ENCODE measurements around the gene P2RY2. TPM values are rescaled to one million over a fixed set of nuclear protein-coding genes. Genes with fewer than 3 reads are reported as not detected.

The P2RY2 gene
- polyA plus RNA-seq, 1 of the 3 experiments (the other 2 are of a cell fraction): 0.12 TPM

DNA sequence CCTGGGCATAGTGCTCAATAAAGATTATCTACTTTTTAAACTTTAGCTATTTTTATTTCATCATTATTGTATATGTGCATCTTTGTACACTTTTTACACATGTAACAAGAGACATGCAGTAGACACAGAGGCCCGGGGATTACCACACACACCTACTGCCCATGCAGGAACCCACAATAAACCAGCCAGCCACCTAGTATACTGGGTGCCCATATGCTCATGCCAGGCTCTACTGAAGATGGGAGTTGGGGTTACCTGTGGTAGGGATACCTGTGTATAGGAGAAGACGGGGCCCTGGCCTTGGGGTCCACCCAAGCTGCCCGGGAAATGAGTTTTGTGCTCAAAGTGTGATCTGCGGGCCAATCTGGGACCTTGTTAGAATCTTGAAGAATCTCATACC lies 31.2 kb upstream of the P2RY2 start:
- Histone ChIP-seq H3K27me3 (ENCODE audit: insufficient read depth) (no peaks in the 10 kb centered on the region), H3K9me2 (no peaks in the 10 kb centered on the region), H3K9me3 (no peaks in the 10 kb centered on the region), H3K9ac (no peak overlapping the region), H3K4me2 (no peak overlapping the region), H3K36me3 (replicated peaks in 1 of 2; ENCODE audit: control insufficient read depth in 1 of 2, insufficient read depth in 2 of 2, low read length in 1 of 2) (no peaks in the 10 kb centered on the region), H3F3A (replicated peaks; ENCODE audit: insufficient read depth) (peaks cover 11% of the 10 kb centered on the region), H3K79me2 (ENCODE audit: insufficient read depth) (no peaks in the 10 kb centered on the region), H2AFZ (ENCODE audit: low read depth) (no peak overlapping the region), H4K20me1 (ENCODE audit: insufficient read depth) (no peaks in the 10 kb centered on the region), H3K4me3 (ENCODE audit: low read depth in 2 of 2, low read length in 1 of 2) (no peak overlapping the region), H3K4me1 (ENCODE audit: control insufficient read depth in 1 of 2, insufficient read depth in 2 of 2, low read depth in 1 of 2, low read length in 1 of 2) (peaks cover 0 to 12% of the 10 kb centered on the region in 2 experiments; a peak in 3 of 4 replicates), H3K27ac (ENCODE audit: low read depth in 2 of 2, low read length in 1 of 2) (no peak overlapping the region)
- WGBS (ENCODE audit: low lambda C conversion rate): 59% methylated on average over 4 of the region's 4 CpGs
- ChIA-PET POLR2A (no interaction called here), CTCF (interaction anchor here (0.8 to 7.9 kb wide), 12 partner anchors 26 to 462 kb away, joined by 3 to 109 read pairs (median 8); no protein-coding TSS in a partner anchor)
- DNase-seq: no peak
- TF ChIP-seq ELF1 (IDR thresholded peaks at IDR 0.05) (no peak), NRF1 (IDR thresholded peaks at IDR 0.05; ENCODE audit: low read depth, low read length) (no peak), IRF3 (IDR thresholded peaks at IDR 0.05; ENCODE audit: low read depth, low read length) (no peak), TEAD4 (IDR thresholded peaks at IDR 0.05; ENCODE audit: borderline replicate concordance, insufficient read depth) (no peak), EP300 (IDR thresholded peaks at IDR 0.05; ENCODE audit: borderline replicate concordance in 1 of 2, low read depth in 1 of 2, low read length in 1 of 2) (no peak), MXI1 (IDR thresholded peaks at IDR 0.05; ENCODE audit: low read depth, low read length) (no peak), GATA2 (CRISPR knock-in tag; IDR thresholded peaks at IDR 0.05) (no peak), USF1 (IDR thresholded peaks at IDR 0.05; ENCODE audit: borderline replicate concordance, low read depth) (no peak)
- TF ChIP-seq, protein P1, sequence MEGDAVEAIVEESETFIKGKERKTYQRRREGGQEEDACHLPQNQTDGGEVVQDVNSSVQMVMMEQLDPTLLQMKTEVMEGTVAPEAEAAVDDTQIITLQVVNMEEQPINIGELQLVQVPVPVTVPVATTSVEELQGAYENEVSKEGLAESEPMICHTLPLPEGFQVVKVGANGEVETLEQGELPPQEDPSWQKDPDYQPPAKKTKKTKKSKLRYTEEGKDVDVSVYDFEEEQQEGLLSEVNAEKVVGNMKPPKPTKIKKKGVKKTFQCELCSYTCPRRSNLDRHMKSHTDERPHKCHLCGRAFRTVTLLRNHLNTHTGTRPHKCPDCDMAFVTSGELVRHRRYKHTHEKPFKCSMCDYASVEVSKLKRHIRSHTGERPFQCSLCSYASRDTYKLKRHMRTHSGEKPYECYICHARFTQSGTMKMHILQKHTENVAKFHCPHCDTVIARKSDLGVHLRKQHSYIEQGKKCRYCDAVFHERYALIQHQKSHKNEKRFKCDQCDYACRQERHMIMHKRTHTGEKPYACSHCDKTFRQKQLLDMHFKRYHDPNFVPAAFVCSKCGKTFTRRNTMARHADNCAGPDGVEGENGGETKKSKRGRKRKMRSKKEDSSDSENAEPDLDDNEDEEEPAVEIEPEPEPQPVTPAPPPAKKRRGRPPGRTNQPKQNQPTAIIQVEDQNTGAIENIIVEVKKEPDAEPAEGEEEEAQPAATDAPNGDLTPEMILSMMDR (IDR thresholded peaks at IDR 0.05): no peak

GRCh38 chr11:73187854-73188253 lies 30.2 kb upstream of the P2RY2 start:
- Histone ChIP-seq H3K27me3 (ENCODE audit: insufficient read depth) (no peaks in the 10 kb centered on the region), H3K36me3 (replicated peaks in 1 of 2; ENCODE audit: control insufficient read depth in 1 of 2, insufficient read depth in 2 of 2, low read length in 1 of 2) (no peaks in the 10 kb centered on the region), H2AFZ (ENCODE audit: low read depth) (no peak overlapping the region), H3K4me3 (ENCODE audit: low read depth in 2 of 2, low read length in 1 of 2) (no peak overlapping the region), H3K27ac (ENCODE audit: low read depth in 2 of 2, low read length in 1 of 2) (no peak overlapping the region), H3K79me2 (ENCODE audit: insufficient read depth) (no peaks in the 10 kb centered on the region), H3K4me2 (no peak overlapping the region), H4K20me1 (ENCODE audit: insufficient read depth) (no peaks in the 10 kb centered on the region), H3K4me1 (ENCODE audit: control insufficient read depth in 1 of 2, insufficient read depth in 2 of 2, low read depth in 1 of 2, low read length in 1 of 2) (peaks cover 0 to 12% of the 10 kb centered on the region in 2 experiments; a peak in 3 of 4 replicates), H3K9me3 (no peaks in the 10 kb centered on the region), H3F3A (replicated peaks; ENCODE audit: insufficient read depth) (peaks cover 11% of the 10 kb centered on the region), H3K9ac (no peak overlapping the region), H3K9me2 (no peaks in the 10 kb centered on the region)
- ChIA-PET POLR2A (no interaction called here), CTCF (interaction anchor here (1.2 to 7.9 kb wide), 5 partner anchors 10 to 357 kb away, joined by 3 to 109 read pairs (median 28); no protein-coding TSS in a partner anchor)
- no peak for DNase-seq
- 100% methylated on average over 1 of the region's 1 CpG for WGBS (ENCODE audit: low lambda C conversion rate)
- TF ChIP-seq MXI1 (IDR thresholded peaks at IDR 0.05; ENCODE audit: low read depth, low read length) (no peak), USF1 (IDR thresholded peaks at IDR 0.05; ENCODE audit: borderline replicate concordance, low read depth) (no peak), GABPA (IDR thresholded peaks at IDR 0.05; ENCODE audit: low read depth) (no peak), SMC3 (IDR thresholded peaks at IDR 0.05; ENCODE audit: low read depth, low read length) (no peak), GATA2 (CRISPR knock-in tag; IDR thresholded peaks at IDR 0.05) (no peak), RCOR1 (IDR thresholded peaks at IDR 0.05; ENCODE audit: low read length) (no peak), REST (IDR thresholded peaks at IDR 0.05; ENCODE audit: low read depth, low read length) (no peak), MEF2A (IDR thresholded peaks at IDR 0.05; ENCODE audit: borderline replicate concordance, low read depth) (no peak)
- TF ChIP-seq, protein P2, sequence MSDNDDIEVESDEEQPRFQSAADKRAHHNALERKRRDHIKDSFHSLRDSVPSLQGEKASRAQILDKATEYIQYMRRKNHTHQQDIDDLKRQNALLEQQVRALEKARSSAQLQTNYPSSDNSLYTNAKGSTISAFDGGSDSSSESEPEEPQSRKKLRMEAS (IDR thresholded peaks at IDR 0.05; ENCODE audit: low read depth): no peak
- TF ChIP-seq, protein P1 (IDR thresholded peaks at IDR 0.05): no peak
